ENCODE data around the gene ENTHD1.
"Not testable (repeated sequence)": the region's sequence is repeated elsewhere in the genome, so short reads cannot be mapped to it uniquely, and the experiment has no call there.

Gene ENTHD1

DNA sequence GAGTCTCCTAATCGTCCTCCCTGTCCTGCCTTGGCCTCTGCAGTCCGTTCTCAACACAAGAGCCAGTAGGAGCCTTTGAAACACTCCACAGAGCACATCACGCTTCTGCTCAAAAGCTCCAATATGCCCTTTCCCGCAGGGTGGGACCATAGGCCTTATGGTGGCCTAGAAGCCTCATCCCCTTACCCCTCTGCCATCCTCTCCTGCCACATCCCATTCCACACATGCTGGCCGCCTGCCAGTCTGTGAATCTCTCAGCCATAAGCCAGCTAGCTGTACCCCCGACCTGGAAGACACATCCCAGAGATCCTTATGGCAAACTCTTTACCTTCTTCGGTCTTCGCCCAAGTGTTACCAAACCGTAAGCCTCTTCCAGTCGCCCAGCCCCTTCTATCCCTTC is 157.8 kb downstream of the ENTHD1 start:
- DNase-seq (ENCODE audit: insufficient read length, low spot score) (no peak), FAIRE-seq (no peak)

DNA sequence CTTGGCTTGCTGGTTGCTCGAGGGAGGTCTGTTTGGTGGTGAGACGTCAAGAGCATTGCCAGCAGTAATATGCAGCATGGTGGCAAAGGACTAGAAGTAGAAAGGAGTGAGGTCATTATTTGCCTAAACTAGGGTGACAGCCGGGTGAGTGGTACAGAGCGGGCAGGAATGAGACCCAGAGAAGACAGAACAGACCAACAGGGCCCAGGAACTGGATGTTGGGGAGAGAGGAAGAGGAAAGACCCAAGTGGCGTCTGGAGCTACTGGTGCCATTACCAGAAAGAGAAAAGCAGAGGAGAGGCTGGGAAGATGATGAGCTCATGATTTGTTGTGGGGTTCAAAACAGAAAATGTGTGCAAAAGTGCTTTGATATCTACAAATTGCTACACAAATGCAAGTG is 158.7 kb downstream of the ENTHD1 start:
- no peak for FAIRE-seq
- no peak for DNase-seq (ENCODE audit: insufficient read length, low spot score)

DNA sequence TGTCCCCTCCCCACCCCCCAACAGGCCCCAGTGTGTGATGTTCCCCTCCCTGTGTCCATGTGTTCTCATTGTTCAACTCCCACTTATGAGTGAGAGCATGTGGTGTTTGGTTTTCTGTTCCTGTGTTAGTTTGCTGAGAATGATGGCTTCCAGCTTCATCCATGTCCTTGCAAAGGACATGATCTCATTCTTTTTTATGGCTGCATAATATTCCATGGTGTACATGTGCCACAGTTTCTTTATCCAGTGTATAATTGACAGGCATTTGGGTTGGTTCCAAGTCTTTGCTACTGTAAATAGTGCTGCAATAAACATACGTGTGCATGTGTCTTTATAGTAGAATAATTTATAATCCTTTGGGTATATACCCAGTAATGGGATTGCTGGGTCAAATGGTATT is 159.5 kb downstream of the ENTHD1 start:
- DNase-seq (ENCODE audit: insufficient read length, low spot score); FAIRE-seq: not testable (repeated sequence)

DNA sequence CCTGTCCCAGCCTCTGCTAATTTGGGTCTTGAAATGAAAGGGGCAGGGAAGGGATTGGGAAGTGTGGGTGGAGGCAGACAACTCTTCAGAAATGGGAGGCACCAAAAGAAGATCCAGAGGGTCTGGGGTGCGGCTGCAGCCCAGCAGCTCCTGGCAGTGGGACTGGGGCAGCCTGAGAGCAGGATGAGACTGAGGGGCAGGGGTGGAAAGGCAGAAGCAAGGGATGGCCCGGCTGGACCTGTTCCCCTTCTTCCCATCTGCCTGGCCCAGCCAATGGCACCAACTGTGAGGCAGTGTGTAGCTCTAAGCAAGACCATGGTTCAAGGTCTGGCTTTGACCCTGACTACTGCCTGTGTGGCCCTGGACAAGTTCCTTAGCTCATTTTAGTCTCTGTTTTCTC is 160.4 kb downstream of the ENTHD1 start:
- DNase-seq (ENCODE audit: insufficient read length, low spot score) (no peak), FAIRE-seq (no peak)

DNA sequence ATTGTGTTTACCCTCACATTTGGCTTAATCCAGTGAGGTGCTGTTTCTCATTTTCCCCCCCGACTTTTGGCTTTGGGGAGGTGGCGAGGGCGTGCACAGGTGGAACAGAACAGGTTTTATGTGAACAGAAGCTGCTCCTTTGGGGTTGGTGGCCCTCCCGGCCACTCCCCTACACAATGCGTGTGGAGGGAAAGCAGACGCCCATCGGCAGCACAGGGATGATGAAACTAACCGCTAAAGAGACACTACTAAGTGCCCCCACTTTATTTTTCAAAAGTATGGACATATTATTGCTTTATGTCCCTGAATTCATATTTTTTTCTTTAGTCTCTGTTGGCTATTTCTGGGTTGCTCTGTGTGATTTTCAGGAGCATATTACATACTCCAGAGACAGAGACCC is 160.9 kb downstream of the ENTHD1 start:
- DNase-seq (ENCODE audit: insufficient read length, low spot score): no peak
- FAIRE-seq: no peak

DNA sequence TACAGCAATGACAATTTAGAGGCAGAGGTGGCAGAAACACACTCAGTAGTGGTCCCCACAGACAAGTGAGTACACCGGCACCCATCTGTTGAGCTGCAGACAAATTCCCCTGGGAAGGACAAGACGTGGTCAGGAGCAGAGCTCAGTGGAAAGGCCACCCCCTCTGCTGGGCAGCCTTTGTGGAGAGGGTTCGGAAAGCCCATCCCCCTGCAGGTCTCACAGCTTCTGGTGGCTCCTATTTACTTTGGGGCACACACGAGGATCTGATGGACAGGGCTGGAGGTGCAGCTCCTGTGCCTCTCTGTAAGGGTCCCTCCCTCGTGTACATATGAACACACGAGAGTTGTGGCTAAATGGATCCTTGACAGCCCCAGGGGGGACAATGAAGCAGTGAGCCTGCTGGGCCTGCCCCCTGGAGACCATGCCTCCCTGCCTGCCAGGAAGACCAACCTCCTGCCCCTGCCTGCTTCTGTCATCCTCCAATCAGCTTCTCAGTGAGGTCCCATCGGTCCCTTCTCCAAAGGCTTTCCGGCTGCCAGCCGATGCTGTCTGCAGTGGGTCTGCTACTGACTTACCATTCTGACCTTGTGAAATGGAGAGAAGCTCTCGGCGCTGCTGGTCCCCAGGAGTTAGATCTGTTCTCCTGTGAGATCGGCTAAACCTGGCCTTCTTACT is 161.5 kb downstream of the ENTHD1 start:
- FAIRE-seq (no peak), DNase-seq (ENCODE audit: insufficient read length, low spot score) (no peak)

DNA sequence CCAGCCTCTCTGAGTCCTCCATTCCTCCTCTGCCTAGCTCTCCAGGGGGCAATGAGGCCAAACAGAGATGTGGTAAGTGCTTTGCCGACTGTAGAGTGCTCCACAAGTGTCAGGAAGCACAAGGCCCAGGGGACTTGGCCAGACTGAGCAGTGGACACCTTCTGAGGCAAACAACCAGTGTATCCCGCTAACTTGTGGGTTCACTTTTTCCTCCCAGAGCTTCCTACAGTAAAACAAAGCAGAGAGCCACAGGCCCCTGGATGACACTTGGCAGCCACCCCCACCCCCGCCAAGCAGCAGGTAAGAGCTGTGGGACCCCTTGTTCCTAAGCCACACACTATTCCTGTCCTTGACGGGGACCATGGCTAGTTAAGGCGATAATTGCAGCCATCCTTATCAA is 162.1 kb downstream of the ENTHD1 start:
- DNase-seq (ENCODE audit: insufficient read length, low spot score): no peak
- no peak for FAIRE-seq

DNA sequence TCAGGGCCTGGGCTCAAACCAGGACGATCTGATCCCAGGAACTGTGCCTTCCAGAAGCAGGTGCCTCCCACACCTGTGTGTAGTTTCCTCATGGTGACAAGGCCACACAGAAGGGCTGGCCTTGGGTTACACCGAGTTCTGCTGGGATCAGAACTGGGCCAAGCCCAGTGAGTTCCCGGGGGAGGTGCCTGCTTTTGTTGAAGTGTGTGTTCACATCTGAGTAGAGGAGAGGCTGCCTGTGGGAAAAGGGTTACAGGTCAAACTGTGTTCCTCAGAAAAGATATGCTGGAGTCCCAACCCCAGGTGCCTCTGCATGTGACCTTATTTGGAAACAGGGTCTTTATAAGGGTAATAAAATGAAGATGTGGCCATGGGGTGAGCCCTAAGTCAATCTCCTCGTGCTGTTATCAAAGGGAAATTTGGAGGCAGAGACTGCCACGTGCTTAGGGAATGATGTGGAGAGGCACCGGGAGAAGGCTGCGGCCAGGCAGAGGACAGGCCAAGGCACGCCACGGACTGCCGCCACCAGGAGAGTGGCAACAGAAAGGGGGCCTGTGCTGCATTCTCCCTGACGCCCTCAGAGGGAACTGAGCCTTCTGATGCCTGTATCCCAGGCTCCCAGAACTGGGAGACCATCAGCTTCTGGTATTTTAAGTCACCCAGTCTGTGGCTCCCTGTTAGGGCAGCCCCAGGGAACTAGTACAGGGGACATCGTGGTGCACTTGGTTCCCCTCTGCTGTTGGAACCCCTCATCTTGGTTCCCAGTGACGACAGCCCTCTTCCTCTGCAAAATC is 164.2 kb downstream of the ENTHD1 start:
- DNase-seq (ENCODE audit: insufficient read length, low spot score) (no peak), FAIRE-seq (no peak)

DNA sequence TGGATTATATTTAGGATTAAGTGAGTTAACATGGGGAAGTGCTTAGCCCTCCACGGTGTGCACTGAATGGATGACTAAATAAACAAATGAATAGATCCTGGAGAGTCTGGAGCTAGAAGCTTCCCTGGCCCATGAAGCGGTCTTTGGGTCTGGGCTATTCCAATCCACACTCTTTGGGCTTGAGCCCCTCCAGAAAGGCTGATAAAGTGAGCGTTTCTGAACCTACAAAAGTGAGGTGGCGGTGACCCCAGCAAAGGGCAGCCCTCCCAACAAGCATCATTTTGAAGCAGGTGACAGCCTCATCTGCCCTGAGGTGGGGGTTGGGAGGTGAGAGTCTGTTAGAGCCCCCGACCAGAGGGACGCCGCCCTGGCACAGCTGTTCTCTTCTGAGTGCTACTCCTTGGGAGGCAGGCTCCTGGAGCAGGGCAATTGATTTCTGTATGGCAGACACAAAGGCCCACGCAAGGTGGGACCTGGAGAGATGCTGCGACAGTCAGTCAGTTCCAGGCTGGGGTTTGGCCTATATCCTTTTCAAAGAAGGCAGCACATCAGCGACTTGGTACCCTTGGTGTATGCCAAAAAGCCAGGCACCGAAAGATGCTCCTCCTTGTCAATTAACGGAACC is 165.2 kb downstream of the ENTHD1 start:
- no peak for DNase-seq (ENCODE audit: insufficient read length, low spot score)
- FAIRE-seq: no peak

DNA sequence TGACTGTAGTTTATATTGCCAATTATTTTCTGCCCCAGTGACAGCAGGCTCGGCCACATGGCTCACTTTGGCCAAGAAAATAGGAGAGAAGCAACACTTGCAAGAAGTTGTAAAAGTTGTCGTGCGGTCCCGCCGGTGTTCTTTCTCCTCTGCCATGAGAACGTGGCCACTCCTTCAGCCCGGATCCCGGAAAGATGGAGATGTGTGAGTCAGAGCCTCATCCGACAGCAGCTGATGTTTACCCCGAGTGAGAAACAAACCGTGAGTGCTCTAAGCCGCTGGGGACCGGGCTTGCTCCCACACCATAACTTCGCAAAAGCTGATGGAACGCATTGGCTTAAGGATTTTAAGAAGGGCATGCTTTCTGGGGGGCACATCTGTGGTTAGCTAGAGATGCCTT is 166.0 kb downstream of the ENTHD1 start:
- no peak for FAIRE-seq

DNA sequence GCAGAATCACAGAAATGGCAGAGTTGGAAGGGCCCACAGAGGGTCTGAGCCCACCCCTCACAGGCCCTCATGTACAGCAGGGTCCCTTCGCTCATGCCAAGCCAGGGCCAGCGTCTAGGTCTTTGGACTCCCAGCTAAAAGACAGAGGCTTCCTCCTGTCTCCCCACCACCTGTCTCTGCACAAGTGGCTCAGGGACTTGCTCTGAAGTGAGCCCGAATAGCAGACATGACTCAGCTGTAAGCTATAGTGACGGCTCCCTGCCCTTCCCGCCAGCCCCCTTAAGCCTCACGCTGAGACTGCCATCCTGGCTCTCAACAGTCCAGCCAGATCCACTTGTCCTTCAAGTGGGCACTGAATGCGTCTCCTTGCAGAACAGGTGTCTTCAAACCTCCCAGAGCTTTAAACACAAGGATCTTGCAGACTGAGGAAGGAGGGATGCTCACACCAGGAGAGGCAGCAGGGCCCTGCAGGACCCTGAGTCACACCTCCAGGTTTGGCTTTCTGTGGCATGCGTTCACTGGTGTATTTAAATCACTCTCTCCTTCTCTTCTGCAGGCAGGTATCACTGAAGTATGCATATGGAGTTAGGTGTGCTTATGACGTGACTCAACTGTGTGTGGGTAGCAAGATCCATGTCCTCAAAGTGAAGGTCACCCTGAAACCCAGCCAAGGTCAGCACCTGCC is 168.1 kb downstream of the ENTHD1 start:
- FAIRE-seq (no peak), DNase-seq (ENCODE audit: insufficient read length, low spot score) (no peak)

More for the DNA sequence above, 166.0 kb downstream of the ENTHD1 start:
- DNase-seq (ENCODE audit: insufficient read length, low spot score): no peak

DNA sequence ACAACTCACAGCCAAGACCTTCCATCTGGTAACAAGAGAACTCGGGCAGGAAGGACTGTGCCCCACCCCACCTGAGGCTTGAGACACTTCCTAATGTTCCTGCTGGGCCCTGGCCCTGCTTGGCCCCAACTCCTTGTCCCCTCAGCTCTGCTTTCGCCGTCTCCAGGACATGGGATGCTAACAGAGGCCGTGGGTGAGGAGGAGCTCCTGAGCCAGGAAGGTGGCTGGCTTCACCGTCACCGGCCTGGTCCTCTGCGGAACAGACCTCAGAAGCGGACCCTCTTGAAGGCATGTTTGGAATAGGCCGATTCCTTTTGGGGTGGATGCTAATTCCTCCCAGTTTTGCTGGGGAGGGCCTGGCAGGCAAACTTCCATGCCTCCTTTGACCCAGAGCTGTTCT is 168.7 kb downstream of the ENTHD1 start:
- DNase-seq (ENCODE audit: insufficient read length, low spot score) (no peak), FAIRE-seq (no peak)

DNA sequence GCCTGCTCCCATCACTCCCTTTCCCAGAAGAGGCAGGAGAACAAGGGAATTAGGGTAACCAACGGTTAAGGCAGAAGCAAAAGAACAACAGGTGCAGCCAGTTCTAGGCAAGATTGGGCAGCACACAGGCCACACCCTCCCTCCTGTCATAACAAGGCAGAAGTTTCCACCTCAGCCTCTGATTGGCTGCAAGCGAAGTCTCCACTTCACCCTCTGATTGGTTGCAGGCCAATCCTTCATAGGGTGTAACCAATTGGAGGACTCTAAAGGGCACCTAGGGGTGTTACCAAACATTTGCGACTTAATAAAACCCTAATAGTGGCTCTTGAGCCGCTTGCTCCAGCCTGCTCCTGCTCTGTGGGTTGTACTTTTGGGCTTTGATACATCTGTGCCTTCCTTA is 169.2 kb downstream of the ENTHD1 start:
- FAIRE-seq (no peak), DNase-seq (ENCODE audit: insufficient read length, low spot score) (no peak)

DNA sequence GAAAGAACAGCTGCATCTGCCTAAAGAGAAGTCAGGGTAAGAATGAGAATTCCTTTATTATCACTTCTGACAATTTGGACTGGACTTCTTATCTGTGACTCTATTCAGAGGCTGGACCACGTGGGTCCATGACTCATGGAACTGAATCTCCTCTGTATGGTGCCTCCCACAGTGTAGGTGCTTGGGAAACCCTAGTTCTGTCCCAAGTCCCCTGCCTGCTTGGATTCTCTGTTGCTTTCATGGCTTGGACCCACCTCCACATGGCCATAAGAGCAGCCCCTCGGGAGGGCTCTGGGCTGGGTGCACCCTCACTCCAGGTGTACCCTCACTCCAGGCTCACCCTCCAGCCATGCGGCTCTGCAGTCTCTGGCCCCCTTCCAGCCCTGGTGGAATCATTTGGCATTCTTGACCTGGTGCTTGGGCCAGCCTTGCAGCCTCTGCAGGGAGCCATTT is 169.6 kb downstream of the ENTHD1 start:
- DNase-seq (ENCODE audit: insufficient read length, low spot score) (no peak), FAIRE-seq (no peak)

DNA sequence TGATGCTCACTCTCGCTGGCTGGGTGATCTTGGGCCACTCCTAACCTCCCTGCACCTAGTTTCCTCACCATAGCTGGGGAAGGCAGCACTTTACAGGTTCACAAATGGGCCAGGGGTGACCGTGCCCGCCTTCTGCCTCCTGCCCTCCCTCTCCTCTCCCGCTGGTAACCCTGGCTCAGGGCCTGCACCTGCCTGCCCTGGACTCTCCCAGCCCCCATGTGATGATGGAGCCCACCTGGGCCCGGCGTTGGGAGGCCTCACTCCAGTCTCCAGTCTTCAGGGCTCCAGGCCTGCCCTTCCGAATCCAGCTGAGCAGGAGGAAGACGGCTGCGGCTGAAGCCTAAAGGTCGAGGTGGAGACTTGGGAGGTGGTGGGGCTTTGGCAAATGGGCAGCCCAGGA is 170.1 kb downstream of the ENTHD1 start:
- no peak for DNase-seq (ENCODE audit: insufficient read length, low spot score)
- no peak for FAIRE-seq

DNA sequence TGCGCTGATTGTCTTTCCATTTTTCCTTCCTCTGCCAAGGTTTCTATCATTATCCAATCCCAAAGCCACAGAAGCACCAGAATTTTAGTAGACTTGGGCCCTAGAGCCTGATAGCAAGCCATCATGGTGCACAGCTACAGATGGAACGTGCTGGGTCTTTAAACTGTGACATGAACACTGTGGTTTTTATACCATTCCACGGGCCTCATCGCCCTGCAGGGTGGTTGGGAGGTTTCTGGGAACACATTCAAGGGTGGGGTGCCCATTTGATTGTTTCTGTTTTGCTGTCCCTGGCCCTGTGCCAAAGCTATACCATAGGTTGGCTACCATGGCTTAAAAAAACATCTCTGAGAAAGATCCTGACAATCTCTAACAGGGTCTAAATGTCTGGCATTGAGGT is 171.1 kb downstream of the ENTHD1 start:
- FAIRE-seq (no peak), DNase-seq (ENCODE audit: insufficient read length, low spot score) (no peak)

DNA sequence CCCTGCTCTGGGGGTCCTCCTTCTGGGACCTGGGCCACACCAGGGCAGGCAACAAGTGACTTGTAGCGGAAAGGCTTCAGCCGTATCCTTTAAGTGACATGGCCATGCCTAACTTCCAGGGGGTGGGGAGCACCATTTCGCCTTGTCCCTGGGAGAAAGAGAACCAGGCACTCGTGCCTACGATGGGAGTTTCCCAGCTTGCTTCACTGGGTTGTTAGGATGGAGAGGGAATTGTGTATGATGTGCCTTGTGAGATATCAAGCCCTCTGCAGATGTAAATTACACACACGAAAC is 171.6 kb downstream of the ENTHD1 start:
- FAIRE-seq (no peak), DNase-seq (ENCODE audit: insufficient read length, low spot score) (no peak)

DNA sequence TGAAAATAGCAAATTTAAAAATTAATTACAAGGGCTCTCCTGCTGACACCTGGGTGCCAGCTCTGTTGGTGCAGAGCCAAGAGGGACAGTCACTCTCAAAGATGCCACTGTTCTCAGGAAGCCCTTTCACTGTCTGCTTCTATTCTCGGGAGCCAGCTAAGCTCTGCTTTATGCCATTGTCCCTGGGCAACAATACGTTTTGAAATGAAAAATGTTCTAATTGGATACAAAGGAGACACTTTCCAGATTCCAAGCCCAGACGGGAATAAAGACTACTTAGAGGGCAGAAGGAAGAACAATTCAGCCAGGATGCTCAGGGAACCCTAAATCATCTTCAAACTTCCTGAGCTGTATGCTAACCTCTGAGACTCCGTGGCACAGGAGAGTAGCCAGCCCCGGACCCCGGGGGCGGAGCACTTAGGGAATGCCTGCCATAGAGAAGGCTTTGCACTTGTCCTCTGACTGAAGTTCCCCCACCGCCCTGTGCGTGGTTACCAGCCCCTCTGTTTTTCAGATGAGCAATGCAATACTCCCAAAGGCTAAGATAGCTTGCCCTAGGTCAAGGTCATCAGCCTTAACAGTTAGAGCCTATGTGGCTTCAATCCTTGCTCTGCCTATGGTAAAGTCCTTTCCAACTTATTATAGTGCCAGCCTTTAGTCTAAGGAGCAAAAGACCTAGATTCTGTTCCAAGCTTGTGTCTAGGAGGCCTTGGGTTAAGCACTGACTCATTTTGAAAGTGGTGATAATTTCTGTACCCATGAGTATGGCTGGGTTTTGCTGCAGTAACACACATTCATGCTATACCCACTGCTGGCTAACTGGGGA is 172.1 kb downstream of the ENTHD1 start:
- DNase-seq (ENCODE audit: insufficient read length, low spot score) (no peak), FAIRE-seq (no peak)

DNA sequence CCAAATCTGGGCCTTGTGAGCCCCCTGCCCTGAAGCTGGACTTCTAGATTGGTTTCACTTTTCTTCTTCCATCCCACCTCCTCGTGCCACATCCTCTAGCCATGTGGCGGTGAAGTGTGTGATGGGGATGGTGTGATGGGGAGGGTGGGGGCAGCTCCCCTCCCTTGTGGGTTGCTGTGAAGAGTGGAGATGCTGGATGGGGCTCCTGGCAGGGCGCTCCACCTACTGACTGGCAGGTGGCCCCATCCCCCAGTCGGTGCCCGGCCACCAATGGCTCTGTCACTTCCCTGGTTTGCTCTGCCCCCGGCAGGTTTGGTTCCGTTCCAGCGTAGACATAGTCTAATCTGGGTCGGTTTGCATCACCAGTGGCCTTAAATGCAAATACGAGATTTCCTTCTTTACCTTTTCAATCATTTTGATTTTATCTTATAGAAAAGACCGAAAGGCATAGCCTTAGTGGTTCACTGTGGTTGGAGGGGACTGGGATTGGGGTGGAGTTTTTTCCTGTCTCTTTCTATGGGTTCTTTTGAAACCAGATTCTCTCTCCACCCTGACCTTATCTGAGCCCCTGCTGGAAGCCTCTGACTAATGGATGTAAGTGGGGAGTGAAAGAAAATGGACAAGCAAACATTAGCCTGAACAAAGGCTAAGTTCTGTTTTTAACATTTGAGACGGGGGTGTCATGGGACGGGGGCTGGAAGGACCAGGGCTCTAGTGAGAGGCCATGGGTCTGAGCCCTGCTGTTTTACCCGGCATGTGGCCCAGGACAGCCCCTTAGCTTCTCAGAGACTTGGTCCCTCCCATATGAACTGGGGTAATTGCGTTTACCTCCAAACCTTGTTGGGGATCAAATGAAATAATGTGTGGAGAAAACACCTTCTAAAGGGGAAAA is 173.8 kb downstream of the ENTHD1 start:
- FAIRE-seq (no peak), DNase-seq (ENCODE audit: insufficient read length, low spot score) (no peak)

All from GM19239 (cell line).